NCI-H226 (cell line): ENCODE measurements around the gene UBALD1.

Experiments used
- DNase-seq: peaks from one replicate; pipeline ENCODE4 v3.0.0-alpha.2; 2015

UBALD1 gene

GRCh38 chr16:4641895-4642294 lies 27.2 kb upstream of the UBALD1 start:
- DNase-seq, result no peak

- DNase-seq, result no peak
These were observed 26.6 kb upstream of the UBALD1 start for GRCh38 chr16:4641306-4641687.

GRCh38 chr16:4640572-4641305 lies 26.1 kb upstream of the UBALD1 start:
- DNase-seq, result no peak

- DNase-seq, result no peak
These were observed 25.3 kb upstream of the UBALD1 start for GRCh38 chr16:4639899-4640509.

GRCh38 chr16:4637501-4638166 lies 22.9 kb upstream of the UBALD1 start:
- DNase-seq, result no peak

GRCh38 chr16:4636196-4636595 lies 21.5 kb upstream of the UBALD1 start:
- no peak for DNase-seq

GRCh38 chr16:4634768-4635167 lies 20.1 kb upstream of the UBALD1 start:
- no peak for DNase-seq

- no peak for DNase-seq
These were observed 19.4 kb upstream of the UBALD1 start for GRCh38 chr16:4633910-4634635.

GRCh38 chr16:4631444-4631843 lies 16.8 kb upstream of the UBALD1 start:
- no peak for DNase-seq

- no peak for DNase-seq
These were observed 13.6 kb upstream of the UBALD1 start for GRCh38 chr16:4628283-4628682.

- no peak for DNase-seq
These were observed 11.7 kb upstream of the UBALD1 start for GRCh38 chr16:4626396-4626795.

- no peak for DNase-seq
These were observed 11.0 kb upstream of the UBALD1 start for GRCh38 chr16:4625560-4626159.

- peak; percentile 53 for DNase-seq
These were observed 10.3 kb upstream of the UBALD1 start for GRCh38 chr16:4624827-4625559.

- DNase-seq, result peak; percentile 96
These were observed 9.5 kb upstream of the UBALD1 start, which contains the start of gene MGRN1 for GRCh38 chr16:4624015-4624826. MGRN1 (plus strand) TSS chr16:4624826; CDS start chr16:4624961, 135 bp downstream.

GRCh38 chr16:4623593-4623992 lies 8.9 kb upstream of the UBALD1 start:
- no peak for DNase-seq

- no peak for DNase-seq
These were observed 4.1 kb upstream of the UBALD1 start for GRCh38 chr16:4618645-4619418.

- no peak for DNase-seq
These were observed 3.2 kb upstream of the UBALD1 start for GRCh38 chr16:4617880-4618279.

- DNase-seq, result peak; percentile 100
These were observed 1.5 kb upstream of the UBALD1 start for GRCh38 chr16:4616047-4616811.

- DNase-seq, result no peak
These were observed 827 bp upstream of the UBALD1 start for GRCh38 chr16:4615384-4616046.
